HL-60 (cell line): ENCODE results near the gene AP3S1.

Experiments
- DNase-seq, 2 experiments: peaks; one replicate each; pipeline ENCODE4 v3.0.0-alpha.2; 2010 to 2020; ENCODE audit warnings: low read depth in 1 of 2, low spot score in 1 of 2
- H3K27ac ChIP-seq: fragments of 250-450 bp; sonication (Bioruptor Pico); replicated peaks from 2 replicates; pipeline ENCODE4 v1.5.1; 2020; ENCODE audit warnings: mild to moderate bottlenecking, moderate library complexity
- H3K27me3 ChIP-seq: fragments of 250-450 bp; sonication (Bioruptor Pico); 2 replicates; pipeline ENCODE4 v1.5.1; 2021; ENCODE audit warnings: mild to moderate bottlenecking, moderate library complexity; ENCODE audit not compliant: insufficient read depth, poor library complexity, severe bottlenecking
- H3K4me3 ChIP-seq: replicated peaks from 2 replicates; pipeline ENCODE4 v1.5.1; 2011; ENCODE audit warnings: mild to moderate bottlenecking, control low read depth, low read length; ENCODE audit not compliant: insufficient read depth
- CTCF ChIP-seq: IDR thresholded peaks from one replicate; pipeline ENCODE4 v1.5.1; 2011; ENCODE audit warnings: low read length, control low read depth, inconsistent platforms; ENCODE audit not compliant: insufficient read depth
- GABPA ChIP-seq: IDR thresholded peaks from 2 replicates; pipeline ENCODE4 v1.6.1; 2012; ENCODE audit warnings: low read depth
- POLR2AphosphoS5 ChIP-seq: IDR thresholded peaks from 2 replicates; pipeline ENCODE4 v1.6.1; 2012; ENCODE audit warnings: low read depth
- REST ChIP-seq: IDR thresholded peaks from 2 replicates; pipeline ENCODE4 v1.6.1; 2012; ENCODE audit warnings: low read depth; ENCODE audit not compliant: insufficient replicate concordance
- SPI1 ChIP-seq: IDR thresholded peaks from 2 replicates; pipeline ENCODE4 v1.6.1; 2012; ENCODE audit warnings: low read depth, mild to moderate bottlenecking, borderline replicate concordance

The AP3S1 gene

GRCh38 chr5:115843444-115844130 is 1.9 kb downstream of the AP3S1 start:
- peak overlapping the region; percentile 22 for H3K27ac ChIP-seq
- H3K4me3 ChIP-seq: peak overlapping the region; percentile 71
- TF ChIP-seq REST: no peak
- no peak for TF ChIP-seq SPI1
- no peak for TF ChIP-seq POLR2AphosphoS5
- no peak for TF ChIP-seq CTCF
- no peak for TF ChIP-seq GABPA
- no peaks in the 10 kb centered on the region for H3K27me3 ChIP-seq
- DNase-seq: no peak

GRCh38 chr5:115844321-115844817 is 2.6 kb downstream of the AP3S1 start:
- H3K4me3 ChIP-seq: peak overlapping the region; percentile 10; the same call in 1 of the 2 replicates
- TF ChIP-seq CTCF (no peak), GABPA (no peak), REST (no peak), POLR2AphosphoS5 (no peak), SPI1 (no peak)
- DNase-seq: no peak
- H3K27me3 ChIP-seq: no peaks in the 10 kb centered on the region
- peak overlapping the region; percentile 22 for H3K27ac ChIP-seq

GRCh38 chr5:115847290-115847689 is 5.6 kb downstream of the AP3S1 start:
- H3K27ac ChIP-seq: no peak overlapping the region
- TF ChIP-seq POLR2AphosphoS5 (no peak), GABPA (no peak)
- no peak for DNase-seq
- no peak overlapping the region for H3K4me3 ChIP-seq
- H3K27me3 ChIP-seq: no peaks in the 10 kb centered on the region

- Histone ChIP-seq H3K27ac (no peak overlapping the region), H3K27me3 (no peaks in the 10 kb centered on the region), H3K4me3 (no peak overlapping the region)
- no peak for TF ChIP-seq REST
- no peak for TF ChIP-seq CTCF
- TF ChIP-seq POLR2AphosphoS5: no peak
- no peak for TF ChIP-seq GABPA
- no peak for TF ChIP-seq SPI1
- no peak for DNase-seq
Measured at GRCh38 chr5:115849258-115849798, 7.6 kb downstream of the AP3S1 start.
